Left lung (tissue), 10 donors: ENCODE results near the gene KDM2B. TPM values are rescaled to one million over a fixed set of nuclear protein-coding genes. Genes with fewer than 3 reads are reported as not detected.

ENCODE experiments used
- ATAC-seq: fragments of 200-7000 bp; cut with Tn5 transposase; one replicate; pipeline ENCODE4 v1.9.1; 2020; ENCODE audit warnings: moderate library complexity
- DNase-seq, 4 donors: peaks; one replicate each; pipeline ENCODE4 v3.0.0-alpha.2; 2013 to 2020
- H3K27ac ChIP-seq, 2 donors: fragments of 200-600 bp; sonication (generic) in 1 of 2; one replicate each; pipeline versions ENCODE4 v1.5.0 to v1.8.0; 2020 to 2021
- H3K27me3 ChIP-seq, 2 donors: fragments of 200-600 bp; sonication (generic) in 1 of 2; one replicate each; pipeline versions ENCODE4 v1.5.0 to v1.8.0; 2020 to 2021
- H3K36me3 ChIP-seq, 2 donors: fragments of 200-600 bp; sonication (generic) in 1 of 2; one replicate each; pipeline versions ENCODE4 v1.5.0 to v1.8.0; 2020 to 2021
- H3K4me1 ChIP-seq, 2 donors: fragments of 200-600 bp; one replicate each; pipeline ENCODE4 v1.8.0; 2021
- H3K4me3 ChIP-seq, 2 donors: fragments of 200-600 bp; sonication (generic) in 1 of 2; one replicate each; pipeline versions ENCODE4 v1.5.0 to v1.8.0; 2020 to 2021; ENCODE audit warnings: mild to moderate bottlenecking in 1 of 2
- H3K9me3 ChIP-seq, 2 donors: fragments of 200-600 bp; sonication (generic) in 1 of 2; one replicate each; pipeline versions ENCODE4 v1.5.0 to v1.8.0; 2020 to 2021
- CTCF ChIP-seq, 2 donors: fragments of 200-600 bp; sonication (generic) in 1 of 2; IDR thresholded peaks; one replicate each; pipeline versions ENCODE4 v1.5.0 to v1.8.0; 2021; ENCODE audit warnings: antibody characterized with exemption in 2 of 2
- intact Hi-C, 2 donors: fragments of 100-400 bp; cut with DNase I; formaldehyde crosslinking; loops; one replicate each; pipeline versions ENCODE4 v1.11.2 to v1.14.2; 2022
- polyA plus RNA-seq, 6 donors: library from polyadenylated mRNA; unstranded; fragments of 120-200 nt; gene quantifications; one replicate each; pipeline ENCODE4 v1.2.1, GENCODE V29; 2013; ENCODE audit not compliant: insufficient read length in 6 of 6
- total RNA-seq, 2 donors: library from RNA; stranded (reverse); fragmentation: NEBNext Ultra II Directional; extraction: Animal tissue kit (Norgen Biotek cat#: 25700); gene quantifications; one replicate each; pipeline ENCODE4 v1.2.1, GENCODE V29; 2021
- donor health status: DM: no; HTN: yes; CAD: no.
- donor health status: DM: no; HTN: no; CAD: no.

KDM2B gene
- total and polyA plus RNA-seq, 8 donors: 22.9 to 44.7 (median 38.0) TPM

- H3K36me3 ChIP-seq: no peaks in the 10 kb centered on the region
- intact Hi-C loops: no loop called here
Measured at GRCh38 chr12:121533394-121534090, 47.3 kb downstream of the KDM2B start.

GRCh38 chr12:121532503-121533393, 48.1 kb downstream of the KDM2B start:
- DNase-seq (peak in 3 of 4 donors; percentile 34 to 68 (median 61)), ATAC-seq (no peak)
- Histone ChIP-seq H3K4me1 (peaks cover 27 to 68% of the 10 kb centered on the region in 2 donors), H3K36me3 (no peaks in the 10 kb centered on the region), H3K9me3 (no peaks in the 10 kb centered on the region), H3K27ac (peak overlapping the region; percentile 50 to 67), H3K27me3 (no peaks in the 10 kb centered on the region), H3K4me3 (no peak overlapping the region)
- TF ChIP-seq CTCF (IDR thresholded peaks at IDR 0.05): no peak
- intact Hi-C loops: no loop called here

More at GRCh38 chr12:121533394-121534090, 47.3 kb downstream of the KDM2B start:
- Histone ChIP-seq H3K27ac (peak overlapping the region; percentile 50 to 67), H3K4me3 (no peak overlapping the region), H3K9me3 (no peaks in the 10 kb centered on the region), H3K27me3 (no peaks in the 10 kb centered on the region), H3K4me1 (peaks cover 33 to 75% of the 10 kb centered on the region in 2 donors)
- ATAC-seq (no peak), DNase-seq (peak in 2 of 4 donors; percentile 35 to 46)
- TF ChIP-seq CTCF (IDR thresholded peaks at IDR 0.05): no peak

- ATAC-seq: no peak
- Histone ChIP-seq H3K9me3 (no peaks in the 10 kb centered on the region), H3K4me3 (no peak overlapping the region), H3K27me3 (no peaks in the 10 kb centered on the region), H3K4me1 (peaks cover 27 to 59% of the 10 kb centered on the region in 2 donors), H3K27ac (peak overlapping the region; percentile 66 to 78), H3K36me3 (no peaks in the 10 kb centered on the region)
- TF ChIP-seq CTCF (IDR thresholded peaks at IDR 0.05): no peak
- DNase-seq: no peak
- intact Hi-C loops: no loop called here
Measured at GRCh38 chr12:121531356-121531750, 49.5 kb downstream of the KDM2B start.

- intact Hi-C loops: no loop called here
Measured at GRCh38 chr12:121530600-121531355, 50.0 kb downstream of the KDM2B start.

More at GRCh38 chr12:121530600-121531355, 50.0 kb downstream of the KDM2B start:
- Histone ChIP-seq H3K27ac (peak overlapping the region; percentile 66 to 78), H3K4me1 (peaks cover 23 to 53% of the 10 kb centered on the region in 2 donors), H3K4me3 (no peak overlapping the region), H3K27me3 (no peaks in the 10 kb centered on the region), H3K36me3 (no peaks in the 10 kb centered on the region), H3K9me3 (no peaks in the 10 kb centered on the region)
- ATAC-seq: peak; percentile 69
- no peak for TF ChIP-seq CTCF (IDR thresholded peaks at IDR 0.05)
- DNase-seq: peak; percentile 30 to 85 (median 79)
